Activated CD4-positive, alpha-beta T cell treated with anti-CD3 and anti-CD28 coated beads for 24 hours (primary cell): ENCODE data around the gene GPR146.

Experiments used
- DNase-seq, 2 donors: peaks; one replicate each; pipeline ENCODE4 v3.0.0-alpha.2; 2020; ENCODE audit warnings: low read depth in 2 of 2

The GPR146 gene

GRCh38 chr7:1011297-1012003 is 32.9 kb upstream of the GPR146 start:
- DNase-seq = no peak

- DNase-seq = no peak
Measured at GRCh38 chr7:1012004-1012715, 32.2 kb upstream of the GPR146 start.

- no peak for DNase-seq
Measured at GRCh38 chr7:1012716-1013095, 31.6 kb upstream of the GPR146 start.

DNA sequence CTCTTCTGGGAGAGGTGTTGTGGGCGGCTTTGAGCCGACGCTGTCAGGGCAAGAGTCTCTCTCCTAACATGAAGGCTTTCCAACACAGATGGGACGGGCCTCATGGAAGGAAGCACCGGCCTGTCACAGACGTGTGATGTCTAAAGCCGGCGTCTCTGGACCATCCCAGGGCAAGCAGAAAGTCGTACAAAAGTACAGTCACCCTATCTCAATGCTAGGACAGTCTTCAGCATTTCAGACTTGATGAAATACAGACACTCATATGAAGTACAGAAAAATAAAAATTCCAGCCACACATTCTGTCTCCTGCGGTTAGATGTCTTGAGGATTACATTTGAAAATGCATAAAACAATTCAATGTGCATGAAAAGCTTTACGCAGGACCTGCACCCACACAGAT is 30.8 kb upstream of the GPR146 start:
- DNase-seq = no peak

- no peak for DNase-seq
Measured at GRCh38 chr7:1014681-1015080, 29.7 kb upstream of the GPR146 start.

DNA sequence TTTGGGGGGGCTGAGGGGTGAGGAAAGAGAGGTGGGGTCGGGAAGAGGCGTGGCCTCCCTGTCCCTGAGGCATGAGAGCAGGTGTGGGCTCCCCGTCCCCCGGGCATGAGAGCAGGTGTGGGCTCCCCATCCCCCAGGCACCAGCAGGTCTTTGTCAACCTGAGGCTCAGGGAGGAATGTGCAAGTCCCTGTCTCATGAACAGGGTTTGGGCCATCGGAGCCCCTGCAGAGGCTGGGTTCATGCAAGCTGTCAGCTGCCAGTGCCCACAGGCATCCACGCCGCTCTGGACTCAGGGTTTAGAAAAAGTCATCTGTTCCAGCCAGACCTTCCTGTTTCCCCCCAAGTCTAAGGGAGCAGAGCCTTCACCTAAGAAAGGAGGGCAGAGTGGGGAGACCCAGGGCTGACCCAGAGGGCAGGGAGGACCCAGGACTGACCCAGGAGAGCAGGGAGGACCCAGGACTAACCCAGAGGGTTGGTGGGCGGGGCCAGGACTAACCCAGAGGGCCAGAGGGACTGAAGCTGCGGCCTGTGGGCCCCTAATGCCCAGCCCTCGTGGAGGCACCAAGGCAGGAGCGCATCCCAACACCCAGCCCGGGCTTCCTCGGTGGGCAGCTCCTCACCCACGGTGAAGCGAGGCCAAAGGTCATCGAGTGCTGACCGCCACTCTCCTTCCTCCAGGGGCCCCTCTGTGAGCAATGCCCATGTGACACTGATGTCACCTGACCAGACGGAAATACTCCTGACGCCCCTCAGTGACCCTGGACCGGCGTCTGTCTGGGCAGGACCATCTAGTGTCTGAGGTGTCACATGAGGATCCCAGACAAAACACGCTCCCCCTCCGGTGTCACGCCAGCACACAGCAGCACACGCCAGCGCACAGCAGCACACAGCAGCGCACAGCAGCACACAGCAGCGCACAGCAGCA is 28.9 kb upstream of the GPR146 start:
- DNase-seq = no peak

DNA sequence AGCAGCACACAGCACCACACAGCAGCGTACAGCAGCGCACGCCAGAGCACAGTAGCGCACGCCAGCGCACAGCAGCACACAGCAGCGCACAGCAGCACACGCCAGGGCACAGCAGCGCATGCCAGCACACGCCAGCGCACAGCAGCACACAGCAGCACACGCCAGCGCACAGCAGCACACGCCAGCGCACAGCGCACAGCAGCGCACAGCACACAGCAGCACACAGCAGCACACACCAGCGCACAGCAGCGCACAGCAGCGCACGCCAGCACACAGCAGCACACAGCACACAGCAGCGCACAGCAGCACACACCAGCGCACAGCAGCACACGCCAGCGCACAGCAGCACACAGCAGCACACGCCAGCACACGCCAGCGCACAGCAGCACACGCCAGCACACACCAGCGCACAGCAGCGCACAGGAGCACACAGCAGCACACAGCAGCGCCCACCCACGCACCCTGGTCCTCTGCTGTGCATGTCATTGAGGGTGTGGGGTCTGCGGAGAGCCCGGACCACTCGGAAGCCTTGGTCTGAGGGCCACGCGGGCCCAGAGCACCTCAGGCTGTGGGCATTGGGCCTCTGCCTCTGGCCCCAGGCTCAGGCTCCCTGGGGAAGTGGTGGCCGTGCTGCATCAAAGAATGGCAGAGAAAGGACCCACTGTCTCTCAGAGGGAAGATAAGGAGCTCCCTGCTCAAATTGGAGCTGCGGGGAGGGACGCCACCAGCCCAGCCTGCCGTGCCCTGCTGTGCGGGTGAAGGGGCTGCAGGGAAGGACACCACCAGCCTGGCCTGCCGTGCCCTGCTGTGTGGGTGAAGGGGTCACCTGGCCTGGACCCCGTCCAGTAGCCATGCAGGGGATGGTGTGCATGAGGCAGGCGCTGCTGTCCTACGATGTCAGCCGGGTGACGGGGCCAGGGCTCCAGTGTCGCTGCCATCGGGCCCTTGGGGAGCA is 27.5 kb upstream of the GPR146 start:
- DNase-seq = no peak

DNA sequence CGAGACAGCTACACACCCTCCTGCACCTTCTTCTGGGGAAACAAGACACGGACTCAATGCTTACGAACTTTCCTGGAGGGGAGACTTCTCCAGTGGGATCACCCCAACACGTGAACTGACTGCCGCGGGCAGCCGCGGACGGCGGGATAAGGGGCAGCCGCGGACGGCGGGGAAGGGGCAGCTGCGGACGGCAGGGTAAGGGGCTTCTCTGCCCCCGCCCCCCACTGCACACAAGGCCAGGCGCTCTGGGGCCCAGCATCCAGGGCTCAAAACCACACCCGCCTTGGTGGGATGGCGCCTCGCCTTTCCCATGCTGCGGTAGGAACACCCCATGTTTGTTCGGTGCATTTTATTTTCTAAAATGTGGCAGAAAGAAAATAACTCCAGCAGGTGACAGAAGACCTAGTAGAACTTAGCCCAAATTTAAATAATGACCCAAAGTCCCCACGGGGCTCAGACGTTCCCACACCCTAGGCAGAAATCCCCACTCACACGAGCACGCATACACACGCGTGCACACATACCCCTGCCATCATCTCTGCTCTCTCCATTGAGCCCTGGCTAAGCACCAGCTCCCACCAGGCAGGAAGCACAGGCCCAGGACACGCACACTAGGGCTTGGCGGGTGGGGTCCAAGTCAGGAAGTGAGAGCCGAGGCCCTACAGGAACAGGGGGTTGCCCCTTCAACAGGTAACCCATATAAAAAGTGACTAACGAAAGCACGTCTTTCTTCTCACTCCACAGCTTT is 26.6 kb upstream of the GPR146 start:
- DNase-seq = no peak

DNA sequence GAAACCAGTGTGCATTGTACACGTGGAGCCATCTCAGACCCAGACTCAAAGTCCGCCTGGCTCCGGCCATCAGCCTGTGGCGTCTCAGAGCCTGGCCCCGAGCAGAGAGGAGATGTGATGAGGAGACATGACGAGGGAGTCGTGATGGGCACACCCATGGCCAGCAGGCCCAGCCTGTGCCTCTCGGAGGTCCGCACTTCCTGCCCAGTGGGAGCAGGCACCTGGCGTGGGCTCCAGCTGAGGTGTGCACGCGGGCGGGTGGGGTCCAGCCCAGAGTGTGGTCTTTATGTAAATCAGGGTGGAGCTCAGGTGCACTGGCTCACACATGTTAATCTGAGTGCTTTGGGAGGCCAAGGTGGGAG is 26.0 kb upstream of the GPR146 start:
- DNase-seq = no peak

GRCh38 chr7:1019255-1019785 is 25.0 kb upstream of the GPR146 start:
- DNase-seq = no peak

- no peak for DNase-seq
Measured at GRCh38 chr7:1019789-1020610, 24.3 kb upstream of the GPR146 start.

DNA sequence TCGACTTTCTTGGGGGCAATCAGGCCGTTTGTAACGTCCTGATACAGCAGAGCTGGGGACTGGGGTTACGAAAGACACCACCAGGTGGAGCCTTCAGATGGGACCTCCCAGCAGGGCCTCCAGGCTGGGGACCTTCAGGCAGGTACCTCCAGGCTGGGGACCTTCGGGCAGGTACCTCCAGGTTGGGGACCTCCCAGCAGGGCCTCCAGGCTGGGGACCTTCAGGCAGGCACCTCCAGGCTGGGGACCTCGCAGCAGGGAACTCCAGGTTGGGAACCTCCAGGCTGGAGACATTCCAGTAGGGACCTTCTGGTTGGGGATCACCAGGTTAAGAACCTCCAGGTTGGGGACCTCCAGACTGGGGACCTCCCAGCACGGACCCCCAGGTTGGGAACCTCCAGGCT is 23.5 kb upstream of the GPR146 start:
- no peak for DNase-seq

- DNase-seq = no peak
Measured at GRCh38 chr7:1021366-1021765, 23.0 kb upstream of the GPR146 start.

DNA sequence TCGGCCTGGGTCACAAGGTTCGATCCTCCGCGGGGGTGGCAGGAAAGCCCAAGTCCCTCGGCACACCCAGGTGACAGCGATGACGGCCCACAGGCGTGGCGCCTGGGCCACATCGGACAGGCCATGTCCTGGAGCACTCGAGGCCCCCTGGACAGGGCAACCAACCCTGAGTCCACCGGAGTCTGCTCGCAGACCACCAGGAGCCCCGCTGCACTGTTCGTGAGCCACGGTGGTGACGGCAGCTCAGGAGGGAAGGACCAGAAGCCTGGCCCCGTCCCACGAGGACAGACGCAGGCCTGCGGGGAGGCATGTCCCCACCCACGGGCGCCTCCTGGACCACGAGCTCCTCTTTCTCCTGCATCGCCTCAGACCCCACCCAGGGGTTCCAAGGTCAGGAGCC is 22.4 kb upstream of the GPR146 start:
- no peak for DNase-seq

DNA sequence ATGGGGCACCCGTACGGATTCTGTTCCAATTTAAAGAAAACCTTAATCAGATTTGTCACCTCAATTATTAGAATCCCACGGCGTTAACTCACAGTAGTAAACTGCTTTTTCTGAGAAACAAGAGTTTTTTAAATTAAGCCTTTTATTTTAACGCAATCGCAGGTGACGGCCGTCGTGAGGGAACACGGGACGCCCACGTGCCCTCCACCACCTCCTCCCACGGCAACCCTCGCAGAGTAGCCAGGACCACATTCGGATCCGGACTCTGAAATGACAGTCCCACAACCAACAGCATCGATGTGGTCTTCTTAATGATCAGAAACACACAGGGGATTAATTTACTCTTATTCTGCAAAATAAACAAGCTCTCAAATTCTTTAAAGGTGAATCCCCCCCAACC is 22.0 kb upstream of the GPR146 start:
- no peak for DNase-seq

GRCh38 chr7:1022801-1023465 is 21.4 kb upstream of the GPR146 start:
- DNase-seq = no peak

DNA sequence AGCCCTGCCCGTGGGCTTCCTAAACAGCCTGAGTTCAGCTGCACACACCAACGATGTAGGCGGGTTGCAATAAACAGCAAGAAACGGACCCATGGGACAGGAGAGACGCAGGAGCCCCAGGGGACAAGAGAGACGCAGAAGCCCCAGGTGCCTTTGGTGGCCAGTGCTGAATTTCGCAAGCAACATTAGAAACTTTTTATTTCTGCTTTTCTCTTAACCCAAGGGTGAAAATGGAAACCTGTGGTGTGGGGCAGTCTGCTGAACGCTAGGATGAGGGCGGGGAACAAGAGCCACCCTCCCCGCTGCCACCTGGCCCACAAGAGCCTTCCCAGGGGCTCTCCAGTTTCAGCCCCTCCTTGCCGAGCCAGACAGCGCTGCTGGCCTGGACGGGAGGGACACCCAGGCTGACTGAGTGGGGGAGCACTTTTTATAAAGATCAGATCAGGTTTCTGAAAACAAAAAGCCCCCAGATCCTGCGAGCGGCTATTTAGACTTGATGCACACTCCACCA is 20.0 kb upstream of the GPR146 start:
- no peak for DNase-seq

GRCh38 chr7:1024876-1025742 is 19.2 kb upstream of the GPR146 start:
- no peak for DNase-seq
